HEK293 (cell line): ENCODE measurements around the gene POU5F1.

ENCODE experiments used
- CTCF ChIA-PET: fragments of 350-600 bp; formaldehyde crosslinking; extraction: SDS; loops from one replicate; lab custom pipeline; 2021; ENCODE audit warnings: antibody characterized with exemption; lab: Yijun Ruan, JAX
- POLR2A ChIA-PET: fragments of 300-600 bp; formaldehyde crosslinking; extraction: SDS; loops from one replicate; lab custom pipeline; 2020; ENCODE audit warnings: antibody characterized with exemption, inconsistent platforms; lab: Yijun Ruan, JAX
- H3K27ac ChIP-seq: fragments of 200-500 bp; sonication (Bioruptor generic); 2 replicates; pipeline ENCODE4 v1.5.1; 2014; ENCODE audit warnings: low read depth, low read length, control low read depth, inconsistent platforms; ENCODE audit errors: extremely low read depth
- H3K36me3 ChIP-seq, 2 experiments: fragments of 200-500 bp in 1 of 2; sonication (Bioruptor generic) in 1 of 2; 1 replicate in 1 of 2; 2 replicates in 1 of 2; pipeline ENCODE4 v1.5.1; 2014 to 2017; ENCODE audit warnings: inconsistent platforms in 2 of 2, low read length in 2 of 2; ENCODE audit not compliant: control insufficient read depth in 2 of 2, insufficient read depth in 1 of 2
- H3K4me1 ChIP-seq: fragments of 200-500 bp; sonication (Bioruptor generic); 2 replicates; pipeline ENCODE4 v1.5.1; 2014; ENCODE audit warnings: mild to moderate bottlenecking, low read length, inconsistent platforms; ENCODE audit not compliant: control insufficient read depth, insufficient read depth
- H3K4me3 ChIP-seq: 2 replicates; pipeline ENCODE4 v1.5.1; 2011; ENCODE audit warnings: low read depth, mild to moderate bottlenecking, control low read depth, low read length, moderate library complexity
- H3K9me3 ChIP-seq: fragments of 200-500 bp; sonication (Bioruptor generic); 2 replicates; pipeline ENCODE4 v1.5.1; 2014; ENCODE audit warnings: low read depth, low read length, inconsistent platforms; ENCODE audit not compliant: control insufficient read depth, insufficient read depth
- EGR2 ChIP-seq: fragments of 450-650 bp; formaldehyde crosslinking; IDR thresholded peaks from 2 replicates; pipeline ENCODE4 v1.5.1; 2016; ENCODE audit warnings: low read depth, missing biosample characterization, missing genetic modification characterization
- KLF1 ChIP-seq: fragments of 450-650 bp; formaldehyde crosslinking; IDR thresholded peaks from 2 replicates; pipeline ENCODE4 v1.5.1; 2016; ENCODE audit warnings: missing biosample characterization, missing genetic modification characterization
- KLF16 ChIP-seq: fragments of 450-650 bp; formaldehyde crosslinking; IDR thresholded peaks from 2 replicates; pipeline ENCODE4 v1.5.1; 2017; ENCODE audit warnings: missing biosample characterization, missing genetic modification characterization
- KLF9 ChIP-seq: fragments of 450-650 bp; formaldehyde crosslinking; IDR thresholded peaks from 2 replicates; pipeline ENCODE4 v1.5.1; 2016; ENCODE audit warnings: missing biosample characterization, missing genetic modification characterization, low read depth
- OSR2 ChIP-seq: fragments of 450-650 bp; formaldehyde crosslinking; IDR thresholded peaks from 2 replicates; pipeline ENCODE4 v1.5.1; 2016; ENCODE audit warnings: missing biosample characterization, missing genetic modification characterization
- TRIM28 ChIP-seq: IDR thresholded peaks from 2 replicates; pipeline ENCODE4 v1.6.1; 2011; ENCODE audit warnings: low read length, control low read depth, borderline replicate concordance
- ZFP69B ChIP-seq: fragments of 450-650 bp; formaldehyde crosslinking; IDR thresholded peaks from 2 replicates; pipeline ENCODE4 v1.5.1; 2016; ENCODE audit warnings: missing biosample characterization, missing genetic modification characterization
- ZNF138 ChIP-seq: fragments of 450-650 bp; formaldehyde crosslinking; IDR thresholded peaks from 2 replicates; pipeline ENCODE4 v1.5.1; 2016; ENCODE audit warnings: missing biosample characterization, missing genetic modification characterization, borderline replicate concordance
- ZNF157 ChIP-seq: fragments of 450-650 bp; formaldehyde crosslinking; IDR thresholded peaks from 2 replicates; pipeline ENCODE4 v1.5.1; 2016; ENCODE audit warnings: missing biosample characterization, missing genetic modification characterization
- ZNF223 ChIP-seq: fragments of 450-650 bp; formaldehyde crosslinking; IDR thresholded peaks from 2 replicates; pipeline ENCODE4 v1.5.1; 2016; ENCODE audit warnings: missing biosample characterization, missing genetic modification characterization
- ZNF292 ChIP-seq: fragments of 450-650 bp; formaldehyde crosslinking; IDR thresholded peaks from 2 replicates; pipeline ENCODE4 v1.5.1; 2016; ENCODE audit warnings: low read depth, missing biosample characterization, missing genetic modification characterization, borderline replicate concordance
- ZNF311 ChIP-seq: fragments of 450-650 bp; formaldehyde crosslinking; IDR thresholded peaks from 2 replicates; pipeline ENCODE4 v1.5.1; 2017; ENCODE audit warnings: missing biosample characterization, missing genetic modification characterization, borderline replicate concordance
- ZNF394 ChIP-seq: fragments of 450-650 bp; formaldehyde crosslinking; IDR thresholded peaks from 2 replicates; pipeline ENCODE4 v1.5.1; 2016; ENCODE audit warnings: missing biosample characterization, missing genetic modification characterization, mild to moderate bottlenecking, moderate library complexity, borderline replicate concordance
- ZNF423 ChIP-seq: fragments of 450-650 bp; formaldehyde crosslinking; IDR thresholded peaks from 2 replicates; pipeline ENCODE4 v1.5.1; 2016; ENCODE audit warnings: missing biosample characterization, missing genetic modification characterization
- ZNF473 ChIP-seq: fragments of 450-650 bp; formaldehyde crosslinking; IDR thresholded peaks from 2 replicates; pipeline ENCODE4 v1.5.1; 2017; ENCODE audit warnings: missing biosample characterization, missing genetic modification characterization
- ZSCAN30 ChIP-seq: fragments of 450-650 bp; IDR thresholded peaks from 2 replicates; pipeline ENCODE4 v1.5.1; 2018; ENCODE audit warnings: missing biosample characterization, mild to moderate bottlenecking, missing genetic modification characterization, moderate library complexity
- TF ChIP-seq, protein P1 (sequence below): fragments of 450-650 bp; formaldehyde crosslinking; IDR thresholded peaks from 2 replicates; pipeline ENCODE4 v1.5.1; 2016; ENCODE audit warnings: missing biosample characterization, missing genetic modification characterization
- TF ChIP-seq, protein P2 (sequence below): fragments of 450-650 bp; formaldehyde crosslinking; IDR thresholded peaks from 2 replicates; pipeline ENCODE4 v1.5.1; 2017; ENCODE audit warnings: missing biosample characterization, missing genetic modification characterization
- TF ChIP-seq, protein P3 (sequence below): fragments of 450-650 bp; formaldehyde crosslinking; IDR thresholded peaks from 2 replicates; pipeline ENCODE4; 2016; ENCODE audit warnings: missing biosample characterization, missing genetic modification characterization
- TF ChIP-seq, protein P4 (sequence below): fragments of 450-650 bp; formaldehyde crosslinking; IDR thresholded peaks from 2 replicates; pipeline ENCODE4 v1.5.1; 2016; ENCODE audit warnings: missing biosample characterization, missing genetic modification characterization
- TF ChIP-seq, protein P5 (sequence below): fragments of 450-650 bp; formaldehyde crosslinking; IDR thresholded peaks from 2 replicates; pipeline ENCODE4 v1.5.1; 2016; ENCODE audit warnings: missing biosample characterization, missing genetic modification characterization

Gene POU5F1

DNA sequence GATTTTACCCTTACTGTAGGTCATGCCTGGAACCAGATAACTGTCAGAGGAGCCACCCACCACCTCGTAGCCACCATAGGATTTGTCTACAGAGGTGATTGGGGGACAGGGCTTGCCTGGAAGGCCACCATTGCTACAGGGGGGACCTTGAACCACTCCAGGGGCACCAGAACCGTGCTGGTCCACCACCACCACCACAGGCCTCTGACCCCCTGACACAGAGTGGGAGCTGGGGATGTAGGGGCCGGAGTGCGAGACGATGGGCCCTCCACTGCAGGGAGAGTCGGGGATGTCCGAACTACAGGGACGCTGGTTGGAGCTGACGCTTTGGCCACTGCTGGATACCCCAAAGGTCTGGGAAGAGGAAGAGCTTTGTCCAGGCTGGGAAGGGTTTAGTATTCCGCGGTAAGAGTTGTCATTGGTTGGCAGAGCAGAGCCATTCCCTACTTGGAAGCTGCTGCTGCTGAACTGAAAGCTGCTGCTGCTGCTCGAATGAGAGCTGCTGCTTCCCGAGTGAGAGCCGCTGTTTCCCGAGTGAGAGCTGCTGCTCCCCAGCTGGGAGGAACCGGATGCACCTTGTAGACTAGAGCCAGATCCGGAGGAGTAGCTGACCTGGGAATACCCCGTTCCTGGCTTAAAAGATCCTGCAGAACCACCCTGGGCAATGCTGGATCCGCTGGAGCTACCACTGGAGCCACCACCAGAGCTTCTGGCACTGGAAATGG is 53.7 kb downstream of the POU5F1 start:
- TF ChIP-seq OSR2 (tag by site-specific recombination) (peak; percentile 66), ZNF138 (no peak)
- TF ChIP-seq, protein P1, sequence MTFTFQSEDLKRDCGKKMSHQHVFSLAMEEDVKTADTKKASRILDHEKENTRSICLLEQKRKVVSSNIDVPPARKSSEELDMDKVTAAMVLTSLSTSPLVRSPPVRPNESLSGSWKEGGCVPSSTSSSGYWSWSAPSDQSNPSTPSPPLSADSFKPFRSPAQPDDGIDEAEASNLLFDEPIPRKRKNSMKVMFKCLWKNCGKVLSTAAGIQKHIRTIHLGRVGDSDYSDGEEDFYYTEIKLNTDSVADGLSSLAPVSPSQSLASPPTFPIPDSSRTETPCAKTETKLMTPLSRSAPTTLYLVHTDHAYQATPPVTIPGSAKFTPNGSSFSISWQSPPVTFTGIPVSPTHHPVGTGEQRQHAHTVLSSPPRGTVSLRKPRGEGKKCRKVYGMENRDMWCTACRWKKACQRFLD (tag by site-specific recombination), result no peak
- TF ChIP-seq, protein P2, sequence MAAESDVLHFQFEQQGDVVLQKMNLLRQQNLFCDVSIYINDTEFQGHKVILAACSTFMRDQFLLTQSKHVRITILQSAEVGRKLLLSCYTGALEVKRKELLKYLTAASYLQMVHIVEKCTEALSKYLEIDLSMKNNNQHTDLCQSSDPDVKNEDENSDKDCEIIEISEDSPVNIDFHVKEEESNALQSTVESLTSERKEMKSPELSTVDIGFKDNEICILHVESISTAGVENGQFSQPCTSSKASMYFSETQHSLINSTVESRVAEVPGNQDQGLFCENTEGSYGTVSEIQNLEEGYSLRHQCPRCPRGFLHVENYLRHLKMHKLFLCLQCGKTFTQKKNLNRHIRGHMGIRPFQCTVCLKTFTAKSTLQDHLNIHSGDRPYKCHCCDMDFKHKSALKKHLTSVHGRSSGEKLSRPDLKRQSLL (tag by site-specific recombination), result 0 out of 2 replicates have a peak, but pooled peaks have one; percentile 25
- TF ChIP-seq, all 188 proteins: peak for 2
- Histone ChIP-seq H3K4me1 (peaks cover 7% of the 10 kb centered on the region), H3K9me3 (no peaks in the 10 kb centered on the region), H3K36me3 (no peaks in the 10 kb centered on the region), H3K27ac (no peak overlapping the region), H3K4me3 (no peak overlapping the region)
- CTCF ChIA-PET, result interaction anchor here (0.5 to 8.3 kb wide), 13 partner anchors 10 to 989 kb away, joined by 3 to 60 read pairs (median 3); no protein-coding TSS in a partner anchor
- POLR2A ChIA-PET, result interaction anchor here (1.0 kb wide), 1 partner anchor 14 kb away, joined by 3 read pairs; no protein-coding TSS in a partner anchor

DNA sequence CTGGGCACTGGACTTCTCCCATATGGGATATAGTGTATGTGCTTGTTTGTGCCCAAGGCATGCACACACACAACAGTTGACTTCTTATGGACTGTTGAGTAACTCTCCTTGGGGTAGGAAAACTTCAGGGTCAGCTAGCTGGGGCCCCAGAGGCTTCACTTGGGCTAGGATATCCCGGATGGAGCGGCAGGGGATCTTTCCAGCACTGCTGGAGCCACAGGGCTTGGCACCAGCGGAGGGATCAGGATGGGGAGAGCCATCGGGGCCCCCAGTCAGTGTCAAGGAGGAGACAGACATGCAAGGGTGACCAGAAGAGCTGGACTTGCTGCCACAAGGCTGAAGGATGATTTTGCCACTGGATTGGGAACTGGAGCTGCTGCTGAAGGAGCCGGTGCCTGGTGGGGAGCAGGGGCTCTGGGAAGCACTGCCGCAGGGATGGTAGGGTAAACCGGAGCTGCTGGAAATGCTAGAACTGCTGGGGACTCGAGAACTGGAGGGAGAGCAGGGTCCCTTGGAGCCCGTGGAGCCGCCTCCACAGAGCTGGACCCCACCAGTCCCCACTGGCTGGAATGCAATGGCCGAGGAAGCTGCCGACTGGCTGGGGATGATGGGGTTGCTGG is 54.4 kb downstream of the POU5F1 start:
- H3K4me3 ChIP-seq, result no peak overlapping the region
- H3K36me3 ChIP-seq, result no peaks in the 10 kb centered on the region
- H3K4me1 ChIP-seq, result peaks cover 7% of the 10 kb centered on the region
- ChIA-PET CTCF (interaction anchor here (0.5 to 8.3 kb wide), 13 partner anchors 11 to 294 kb away, joined by 3 to 60 read pairs (median 3); no protein-coding TSS in a partner anchor), POLR2A (interaction anchor here (1.0 kb wide), 1 partner anchor 14 kb away, joined by 3 read pairs; no protein-coding TSS in a partner anchor)
- H3K27ac ChIP-seq, result no peak overlapping the region
- TF ChIP-seq EGR2 (tag by site-specific recombination) (no peak), ZNF423 (tag by site-specific recombination) (no peak)
- H3K9me3 ChIP-seq, result no peaks in the 10 kb centered on the region

DNA sequence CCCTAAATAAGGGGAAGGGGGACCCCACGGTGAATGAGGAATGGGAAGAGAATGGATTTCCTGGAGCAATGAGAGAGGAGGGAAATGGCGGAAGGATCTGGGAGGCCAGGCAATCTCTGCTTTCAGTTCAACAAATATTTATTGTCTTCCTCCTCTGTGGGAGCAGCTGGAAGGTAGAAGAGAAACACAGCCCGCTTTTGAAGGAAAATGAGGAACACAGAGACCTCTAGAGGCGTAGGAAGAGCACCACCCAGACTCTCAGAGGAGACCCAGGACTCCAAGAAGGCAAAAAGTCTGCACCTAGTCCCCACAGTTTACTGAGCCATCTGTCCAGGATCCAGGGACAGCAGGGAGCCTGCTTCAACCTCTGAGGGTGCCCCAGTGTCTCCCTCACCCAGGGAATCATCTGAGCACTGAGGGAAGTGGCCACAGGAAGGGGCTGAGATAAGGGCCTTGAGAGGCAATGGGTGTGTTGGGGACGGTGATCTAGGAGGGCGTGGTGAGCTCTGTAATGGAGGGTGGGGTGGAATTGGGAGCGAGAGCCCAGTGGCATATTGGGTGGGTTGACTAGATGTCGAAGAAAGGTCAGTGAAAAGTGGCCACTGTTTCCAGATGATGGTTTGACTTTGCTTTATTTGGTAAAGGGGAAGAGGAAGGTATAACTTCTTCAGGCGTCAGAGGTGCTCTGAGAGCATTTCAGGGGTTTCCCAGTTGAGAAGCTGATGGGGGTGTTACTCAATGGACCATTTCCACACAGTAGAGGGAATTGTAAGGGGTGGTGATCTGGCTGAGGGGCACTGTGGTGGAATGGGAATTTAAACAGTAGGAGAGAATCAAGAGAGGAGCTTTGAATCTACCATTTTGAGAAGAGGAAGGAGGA is 55.3 kb downstream of the POU5F1 start:
- Histone ChIP-seq H3K9me3 (no peaks in the 10 kb centered on the region), H3K36me3 (no peaks in the 10 kb centered on the region), H3K4me3 (no peak overlapping the region), H3K4me1 (peaks cover 7% of the 10 kb centered on the region), H3K27ac (no peak overlapping the region)
- ChIA-PET POLR2A (interaction anchor here (0.6 to 2.2 kb wide), 3 partner anchors 32 to 499 kb away, joined by 3 to 7 read pairs (median 5); no protein-coding TSS in a partner anchor), CTCF (interaction anchor here (0.5 to 8.3 kb wide), 16 partner anchors 12 to 315 kb away, joined by 3 to 60 read pairs (median 4); no protein-coding TSS in a partner anchor)
- no peak for TF ChIP-seq ZNF311
- TF ChIP-seq ZFP69B (tag by site-specific recombination), result no peak
- no peak for TF ChIP-seq KLF16 (tag by site-specific recombination)
- TF ChIP-seq, protein P3, sequence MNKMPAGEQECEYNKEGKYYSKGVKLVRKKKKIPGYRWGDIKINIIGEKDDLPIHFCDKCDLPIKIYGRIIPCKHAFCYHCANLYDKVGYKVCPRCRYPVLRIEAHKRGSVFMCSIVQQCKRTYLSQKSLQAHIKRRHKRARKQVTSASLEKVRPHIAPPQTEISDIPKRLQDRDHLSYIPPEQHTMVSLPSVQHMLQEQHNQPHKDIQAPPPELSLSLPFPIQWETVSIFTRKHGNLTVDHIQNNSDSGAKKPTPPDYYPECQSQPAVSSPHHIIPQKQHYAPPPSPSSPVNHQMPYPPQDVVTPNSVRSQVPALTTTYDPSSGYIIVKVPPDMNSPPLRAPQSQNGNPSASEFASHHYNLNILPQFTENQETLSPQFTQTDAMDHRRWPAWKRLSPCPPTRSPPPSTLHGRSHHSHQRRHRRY (tag by site-specific recombination), result no peak
- TF ChIP-seq TRIM28, result no peak
- no peak for TF ChIP-seq ZNF223 (tag by site-specific recombination)
- TF ChIP-seq, protein P4, sequence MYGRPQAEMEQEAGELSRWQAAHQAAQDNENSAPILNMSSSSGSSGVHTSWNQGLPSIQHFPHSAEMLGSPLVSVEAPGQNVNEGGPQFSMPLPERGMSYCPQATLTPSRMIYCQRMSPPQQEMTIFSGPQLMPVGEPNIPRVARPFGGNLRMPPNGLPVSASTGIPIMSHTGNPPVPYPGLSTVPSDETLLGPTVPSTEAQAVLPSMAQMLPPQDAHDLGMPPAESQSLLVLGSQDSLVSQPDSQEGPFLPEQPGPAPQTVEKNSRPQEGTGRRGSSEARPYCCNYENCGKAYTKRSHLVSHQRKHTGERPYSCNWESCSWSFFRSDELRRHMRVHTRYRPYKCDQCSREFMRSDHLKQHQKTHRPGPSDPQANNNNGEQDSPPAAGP, result no peak
- no peak for TF ChIP-seq ZNF157 (tag by site-specific recombination)
- no peak for TF ChIP-seq ZNF292 (tag by site-specific recombination)
- TF ChIP-seq KLF9, result no peak
- no peak for TF ChIP-seq ZSCAN30
- TF ChIP-seq ZNF394 (tag by site-specific recombination), result 0 out of 2 replicates have a peak, but pooled peaks have one; percentile 23
- no peak for TF ChIP-seq ZNF473 (tag by site-specific recombination)
- peak; percentile 91 for TF ChIP-seq KLF1 (tag by site-specific recombination)
- TF ChIP-seq, protein P5, sequence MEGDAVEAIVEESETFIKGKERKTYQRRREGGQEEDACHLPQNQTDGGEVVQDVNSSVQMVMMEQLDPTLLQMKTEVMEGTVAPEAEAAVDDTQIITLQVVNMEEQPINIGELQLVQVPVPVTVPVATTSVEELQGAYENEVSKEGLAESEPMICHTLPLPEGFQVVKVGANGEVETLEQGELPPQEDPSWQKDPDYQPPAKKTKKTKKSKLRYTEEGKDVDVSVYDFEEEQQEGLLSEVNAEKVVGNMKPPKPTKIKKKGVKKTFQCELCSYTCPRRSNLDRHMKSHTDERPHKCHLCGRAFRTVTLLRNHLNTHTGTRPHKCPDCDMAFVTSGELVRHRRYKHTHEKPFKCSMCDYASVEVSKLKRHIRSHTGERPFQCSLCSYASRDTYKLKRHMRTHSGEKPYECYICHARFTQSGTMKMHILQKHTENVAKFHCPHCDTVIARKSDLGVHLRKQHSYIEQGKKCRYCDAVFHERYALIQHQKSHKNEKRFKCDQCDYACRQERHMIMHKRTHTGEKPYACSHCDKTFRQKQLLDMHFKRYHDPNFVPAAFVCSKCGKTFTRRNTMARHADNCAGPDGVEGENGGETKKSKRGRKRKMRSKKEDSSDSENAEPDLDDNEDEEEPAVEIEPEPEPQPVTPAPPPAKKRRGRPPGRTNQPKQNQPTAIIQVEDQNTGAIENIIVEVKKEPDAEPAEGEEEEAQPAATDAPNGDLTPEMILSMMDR (tag by site-specific recombination), result peak; percentile 42; the same call in 1 of the 2 replicates
